Keratinocyte (primary cell): ENCODE results near the gene AFMID. TPM values are rescaled to one million over a fixed set of nuclear protein-coding genes. Genes with fewer than 3 reads are reported as not detected.

Experiments used
- DNase-seq: peaks from one replicate; pipeline ENCODE4 v3.0.0-alpha.2; 2011; ENCODE audit warnings: low read depth, missing footprints, low spot score
- FAIRE-seq: peaks from 2 replicates; lab custom pipeline; 2011; peaks lifted over from hg19 to GRCh38; lab: Jason Lieb, UNC
- H2AFZ ChIP-seq: 2 replicates; pipeline ENCODE4 v1.6.0; 2012; ENCODE audit warnings: low read length, control low read depth, inconsistent platforms; ENCODE audit not compliant: control insufficient read depth
- H3K27ac ChIP-seq: 2 replicates; pipeline ENCODE4 v1.5.1; 2011; ENCODE audit warnings: low read length; ENCODE audit not compliant: control insufficient read depth, insufficient read depth
- H3K27me3 ChIP-seq: 3 replicates; pipeline ENCODE4 v1.6.0; 2011; ENCODE audit warnings: low read length; ENCODE audit not compliant: control insufficient read depth, insufficient read depth; ENCODE audit errors: extremely low read depth
- H3K36me3 ChIP-seq, 2 experiments: 2 replicates in 1 of 2; 3 replicates in 1 of 2; pipeline ENCODE4 v1.5.1; 2011; ENCODE audit warnings: low read length in 2 of 2, mild to moderate bottlenecking in 1 of 2; ENCODE audit not compliant: control insufficient read depth in 2 of 2, insufficient read depth in 2 of 2; ENCODE audit errors: extremely low read depth in 1 of 2
- H3K4me1 ChIP-seq: 3 replicates; pipeline ENCODE4 v1.5.1; 2011; ENCODE audit warnings: low read length; ENCODE audit not compliant: control insufficient read depth, insufficient read depth; ENCODE audit errors: extremely low read depth
- H3K4me2 ChIP-seq: 3 replicates; pipeline ENCODE4 v1.6.0; 2011; ENCODE audit warnings: low read depth, low read length; ENCODE audit not compliant: control insufficient read depth, insufficient read depth; ENCODE audit errors: extremely low read depth
- H3K4me3 ChIP-seq, 3 experiments: fragments of 200-600 bp in 1 of 3; sonication (generic) in 1 of 3; 2 replicates in 2 of 3; 3 replicates in 1 of 3; pipeline ENCODE4 v1.5.1; 2011 to 2016; ENCODE audit warnings: low read length in 3 of 3, mild to moderate bottlenecking in 3 of 3, control low read depth in 2 of 3, inconsistent platforms in 1 of 3, low read depth in 1 of 3, mixed read lengths in 1 of 3, mixed run types in 1 of 3, moderate library complexity in 1 of 3; ENCODE audit not compliant: control insufficient read depth in 2 of 3, insufficient read depth in 2 of 3; ENCODE audit errors: extremely low read depth in 1 of 3
- H3K79me2 ChIP-seq: 2 replicates; pipeline ENCODE4 v1.6.0; 2012; ENCODE audit warnings: low read length; ENCODE audit not compliant: control insufficient read depth, insufficient read depth
- H3K9ac ChIP-seq: 3 replicates; pipeline ENCODE4 v1.6.0; 2011; ENCODE audit warnings: low read length; ENCODE audit not compliant: control insufficient read depth, insufficient read depth; ENCODE audit errors: extremely low read depth
- H3K9me1 ChIP-seq: 3 replicates; pipeline ENCODE4 v1.6.0; 2011; ENCODE audit warnings: low read length; ENCODE audit not compliant: control insufficient read depth, insufficient read depth; ENCODE audit errors: extremely low read depth
- H3K9me3 ChIP-seq: 2 replicates; pipeline ENCODE4 v1.5.1; 2012; ENCODE audit warnings: low read depth, low read length; ENCODE audit not compliant: control insufficient read depth
- H4K20me1 ChIP-seq: 3 replicates; pipeline ENCODE4 v1.6.0; 2011; ENCODE audit warnings: low read length; ENCODE audit not compliant: control insufficient read depth, insufficient read depth; ENCODE audit errors: extremely low read depth
- EZH2 ChIP-seq: IDR thresholded peaks from one replicate; pipeline ENCODE4 v1.6.1; 2012; ENCODE audit warnings: inconsistent platforms, mild to moderate bottlenecking, low read length, moderate library complexity
- dilution Hi-C: fragments of 300-500 bp; cut with MboI; formaldehyde crosslinking; loops from one replicate; pipeline ENCODE4 v1.7.0; 2020; ENCODE audit warnings: low sequenced_read_pairs; ENCODE audit not compliant: extremely low pct_ligation_motif_present
- polyA plus RNA-seq, 5 experiments: library from polyadenylated mRNA; depleted of rRNA in 3 of 5; stranded (reverse) in 3 of 5; stranded (forward) in 1 of 5; unstranded in 1 of 5; fragments of >200 nt; gene quantifications; 1 replicate in 1 of 5; 2 replicates in 3 of 5; 3 replicates in 1 of 5; pipeline versions ENCODE4 v1.2.1 to v1.2.3, GENCODE V29; 2011 to 2012; ENCODE audit warnings: missing spikeins in 2 of 5, low read depth in 1 of 5, low replicate concordance in 1 of 5
- TF ChIP-seq, protein P1 (sequence below), 3 experiments: IDR thresholded peaks in 1 of 3; conservative IDR thresholded peaks in 1 of 3; optimal IDR thresholded peaks in 1 of 3; 2 replicates in 2 of 3; 3 replicates in 1 of 3; pipeline versions ENCODE3 to v1.5.1; 2011; ENCODE audit warnings: low read length in 3 of 3, mild to moderate bottlenecking in 3 of 3, moderate library complexity in 2 of 3, control low read depth in 1 of 3, inconsistent platforms in 1 of 3; ENCODE audit not compliant: insufficient read depth in 2 of 3; ENCODE audit errors: extremely low read depth in 1 of 3

Gene AFMID
- polyA plus RNA-seq, 1 donor (not counting 4 experiments of a cell fraction or from before 2014, with no cell fraction given) = 21.6 TPM

GRCh38 chr17:78223061-78223460 is 35.9 kb downstream of the AFMID start:
- Histone ChIP-seq H2AFZ (no peak overlapping the region), H3K9me3 (no peaks in the 10 kb centered on the region), H4K20me1 (no peaks in the 10 kb centered on the region), H3K79me2 (no peaks in the 10 kb centered on the region), H3K4me3 (no peak overlapping the region), H3K4me2 (no peak overlapping the region), H3K27ac (no peak overlapping the region), H3K36me3 (peaks cover 0 to 23% of the 10 kb centered on the region in 2 experiments), H3K27me3 (no peaks in the 10 kb centered on the region), H3K4me1 (no peaks in the 10 kb centered on the region), H3K9me1 (no peaks in the 10 kb centered on the region), H3K9ac (no peak overlapping the region)
- dilution Hi-C loops = no loop called here
- DNase-seq (no peak), FAIRE-seq (no peak)
- TF ChIP-seq EZH2 = no peak
- TF ChIP-seq, protein P1, sequence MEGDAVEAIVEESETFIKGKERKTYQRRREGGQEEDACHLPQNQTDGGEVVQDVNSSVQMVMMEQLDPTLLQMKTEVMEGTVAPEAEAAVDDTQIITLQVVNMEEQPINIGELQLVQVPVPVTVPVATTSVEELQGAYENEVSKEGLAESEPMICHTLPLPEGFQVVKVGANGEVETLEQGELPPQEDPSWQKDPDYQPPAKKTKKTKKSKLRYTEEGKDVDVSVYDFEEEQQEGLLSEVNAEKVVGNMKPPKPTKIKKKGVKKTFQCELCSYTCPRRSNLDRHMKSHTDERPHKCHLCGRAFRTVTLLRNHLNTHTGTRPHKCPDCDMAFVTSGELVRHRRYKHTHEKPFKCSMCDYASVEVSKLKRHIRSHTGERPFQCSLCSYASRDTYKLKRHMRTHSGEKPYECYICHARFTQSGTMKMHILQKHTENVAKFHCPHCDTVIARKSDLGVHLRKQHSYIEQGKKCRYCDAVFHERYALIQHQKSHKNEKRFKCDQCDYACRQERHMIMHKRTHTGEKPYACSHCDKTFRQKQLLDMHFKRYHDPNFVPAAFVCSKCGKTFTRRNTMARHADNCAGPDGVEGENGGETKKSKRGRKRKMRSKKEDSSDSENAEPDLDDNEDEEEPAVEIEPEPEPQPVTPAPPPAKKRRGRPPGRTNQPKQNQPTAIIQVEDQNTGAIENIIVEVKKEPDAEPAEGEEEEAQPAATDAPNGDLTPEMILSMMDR (optimal IDR thresholded peaks at IDR 0.05 in 1 of 3, IDR thresholded peaks at IDR 0.05 in 1 of 3, conservative IDR thresholded peaks at IDR 0.05 in 1 of 3; ENCODE audit: extremely low read depth in 1 of 3, insufficient read depth in 2 of 3, low read length in 3 of 3) = no peak

DNA sequence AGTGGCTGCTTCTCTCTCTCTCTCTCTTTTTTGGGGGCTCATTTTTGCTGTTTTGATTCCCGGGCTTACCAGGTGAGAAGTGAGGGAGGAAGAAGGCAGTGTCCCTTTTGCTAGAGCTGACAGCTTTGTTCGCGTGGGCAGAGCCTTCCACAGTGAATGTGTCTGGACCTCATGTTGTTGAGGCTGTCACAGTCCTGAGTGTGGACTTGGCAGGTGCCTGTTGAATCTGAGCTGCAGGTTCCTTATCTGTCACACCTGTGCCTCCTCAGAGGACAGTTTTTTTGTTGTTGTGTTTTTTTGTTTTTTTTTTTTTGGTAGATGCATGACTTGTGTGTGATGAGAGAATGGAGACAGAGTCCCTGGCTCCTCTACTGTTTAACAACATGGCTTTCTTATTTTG is 36.6 kb downstream of the AFMID start:
- no peaks in the 10 kb centered on the region for H3K9me3 ChIP-seq
- no peak for FAIRE-seq
- no peaks in the 10 kb centered on the region for H3K9me1 ChIP-seq
- no peak for DNase-seq
- H3K79me2 ChIP-seq = no peaks in the 10 kb centered on the region
- H3K27me3 ChIP-seq = no peaks in the 10 kb centered on the region
- H3K4me2 ChIP-seq = no peak overlapping the region
- H2AFZ ChIP-seq = no peak overlapping the region
- TF ChIP-seq, protein P1 (optimal IDR thresholded peaks at IDR 0.05 in 1 of 3, IDR thresholded peaks at IDR 0.05 in 1 of 3, conservative IDR thresholded peaks at IDR 0.05 in 1 of 3; ENCODE audit: extremely low read depth in 1 of 3, insufficient read depth in 2 of 3, low read length in 3 of 3) = no peak
- TF ChIP-seq EZH2 = no peak
- H3K9ac ChIP-seq = no peak overlapping the region
- H3K36me3 ChIP-seq = peaks cover 0 to 23% of the 10 kb centered on the region in 2 experiments
- H3K4me1 ChIP-seq = no peaks in the 10 kb centered on the region
- dilution Hi-C loops = no loop called here
- H3K4me3 ChIP-seq = no peak overlapping the region
- no peaks in the 10 kb centered on the region for H4K20me1 ChIP-seq
- no peak overlapping the region for H3K27ac ChIP-seq
